ENCODE data around the gene CAMK4.
"Not testable (repeated sequence)": the region's sequence is repeated elsewhere in the genome, so short reads cannot be mapped to it uniquely, and the experiment has no call there.

CAMK4 gene

DNA sequence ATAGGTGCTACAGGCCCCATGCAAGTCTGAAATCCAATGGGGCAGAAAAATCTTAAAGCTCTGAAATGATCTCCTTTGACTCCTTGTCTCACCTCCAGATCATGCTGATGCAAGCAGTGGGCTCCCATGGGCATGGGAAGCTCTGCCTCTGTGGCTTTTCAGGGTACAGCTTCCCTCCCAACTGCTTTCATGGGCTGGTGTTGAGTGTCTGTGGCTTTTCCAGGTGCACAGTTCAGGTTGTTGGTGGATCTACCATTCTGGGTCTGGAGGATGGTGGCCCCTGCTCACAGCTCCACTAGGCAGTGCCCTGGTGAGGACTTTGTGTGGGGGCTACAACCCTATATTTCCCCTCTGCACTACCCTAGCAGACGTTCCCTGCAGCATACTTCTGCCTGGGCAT is 184.6 kb downstream of the CAMK4 start:
- Histone ChIP-seq H3K4me1 (ENCODE audit: insufficient read depth, low read length) (no peaks in the 10 kb centered on the region), H3K27ac (ENCODE audit: low read depth, low read length) (no peak overlapping the region), H3K4me3 (ENCODE audit: low read depth in 1 of 2, low read length in 2 of 2) (no peak overlapping the region), H3K36me3 (ENCODE audit: insufficient read depth, low read length) (no peaks in the 10 kb centered on the region), H3K27me3 (ENCODE audit: control insufficient read depth in 1 of 2, insufficient read depth in 2 of 2, low read length in 2 of 2) (no peaks in the 10 kb centered on the region), H3K9ac (ENCODE audit: low read length) (no peak overlapping the region), H3K9me3 (ENCODE audit: low read length) (no peaks in the 10 kb centered on the region)

DNA sequence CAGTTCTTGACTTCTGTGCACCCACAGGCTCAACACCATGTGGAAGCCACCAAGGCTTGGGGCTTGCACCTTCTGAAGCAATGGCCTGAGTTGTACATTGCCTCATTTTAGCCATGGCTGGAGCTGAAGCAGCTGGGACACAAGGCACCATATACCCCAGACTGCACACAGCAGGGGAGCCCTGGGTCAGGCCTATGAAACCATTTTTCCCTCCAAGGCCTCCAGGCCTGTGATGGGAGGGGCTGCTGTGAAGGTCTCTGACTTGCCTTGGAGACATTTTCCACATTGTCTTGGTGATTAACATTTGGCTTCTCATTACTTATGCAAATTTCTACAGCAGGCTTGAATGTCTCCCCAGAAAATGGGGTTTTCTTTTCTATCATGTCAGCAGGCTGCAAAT is 185.1 kb downstream of the CAMK4 start:
- not testable (repeated sequence) for H3K27me3 ChIP-seq (ENCODE audit: control insufficient read depth in 1 of 2, insufficient read depth in 2 of 2, low read length in 2 of 2); H3K27ac ChIP-seq (ENCODE audit: low read depth, low read length); H3K4me1 ChIP-seq (ENCODE audit: insufficient read depth, low read length); H3K36me3 ChIP-seq (ENCODE audit: insufficient read depth, low read length); H3K9me3 ChIP-seq (ENCODE audit: low read length); H3K9ac ChIP-seq (ENCODE audit: low read length); H3K4me3 ChIP-seq (ENCODE audit: low read depth in 1 of 2, low read length in 2 of 2)

DNA sequence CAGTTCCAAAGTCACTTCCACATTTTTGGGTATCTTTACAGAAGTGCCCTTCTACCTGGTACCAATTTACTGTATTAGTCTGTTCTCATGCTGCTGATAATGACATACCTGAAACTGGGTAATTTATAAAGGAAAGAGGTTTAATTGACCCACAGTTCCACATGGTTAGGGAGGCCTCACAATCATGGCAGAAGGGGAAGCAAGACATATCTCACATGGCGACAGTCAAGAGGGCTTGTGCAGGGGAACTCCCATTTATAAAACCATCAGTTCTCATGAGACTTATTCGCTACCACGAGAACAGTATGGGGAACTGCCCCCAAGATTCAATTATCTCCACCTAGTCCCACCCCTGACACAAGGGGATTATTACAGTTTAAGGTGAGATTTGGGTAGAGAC is 185.9 kb downstream of the CAMK4 start:
- not testable (repeated sequence) for H3K36me3 ChIP-seq (ENCODE audit: insufficient read depth, low read length); H3K27ac ChIP-seq (ENCODE audit: low read depth, low read length); H3K27me3 ChIP-seq (ENCODE audit: control insufficient read depth in 1 of 2, insufficient read depth in 2 of 2, low read length in 2 of 2)

GRCh38 chr5:111411301-111411700 is 187.1 kb downstream of the CAMK4 start:
- Histone ChIP-seq H3K9ac (ENCODE audit: low read length) (no peak overlapping the region), H3K4me3 (ENCODE audit: low read depth in 1 of 2, low read length in 2 of 2) (no peak overlapping the region), H3K27ac (ENCODE audit: low read depth, low read length) (no peak overlapping the region), H3K36me3 (ENCODE audit: insufficient read depth, low read length) (no peaks in the 10 kb centered on the region), H3K9me3 (ENCODE audit: low read length) (no peaks in the 10 kb centered on the region), H3K27me3 (ENCODE audit: control insufficient read depth in 1 of 2, insufficient read depth in 2 of 2, low read length in 2 of 2) (no peaks in the 10 kb centered on the region), H3K4me1 (ENCODE audit: insufficient read depth, low read length) (no peaks in the 10 kb centered on the region)

More for the DNA sequence above, 185.9 kb downstream of the CAMK4 start:
- H3K4me1 ChIP-seq (ENCODE audit: insufficient read depth, low read length); H3K4me3 ChIP-seq (ENCODE audit: low read depth in 1 of 2, low read length in 2 of 2); H3K9ac ChIP-seq (ENCODE audit: low read length); H3K9me3 ChIP-seq (ENCODE audit: low read length): not testable (repeated sequence)

GRCh38 chr5:111412593-111412992 is 188.4 kb downstream of the CAMK4 start:
- Histone ChIP-seq H3K36me3 (ENCODE audit: insufficient read depth, low read length) (no peaks in the 10 kb centered on the region), H3K27ac (ENCODE audit: low read depth, low read length) (no peak overlapping the region), H3K4me1 (ENCODE audit: insufficient read depth, low read length) (no peaks in the 10 kb centered on the region)

DNA sequence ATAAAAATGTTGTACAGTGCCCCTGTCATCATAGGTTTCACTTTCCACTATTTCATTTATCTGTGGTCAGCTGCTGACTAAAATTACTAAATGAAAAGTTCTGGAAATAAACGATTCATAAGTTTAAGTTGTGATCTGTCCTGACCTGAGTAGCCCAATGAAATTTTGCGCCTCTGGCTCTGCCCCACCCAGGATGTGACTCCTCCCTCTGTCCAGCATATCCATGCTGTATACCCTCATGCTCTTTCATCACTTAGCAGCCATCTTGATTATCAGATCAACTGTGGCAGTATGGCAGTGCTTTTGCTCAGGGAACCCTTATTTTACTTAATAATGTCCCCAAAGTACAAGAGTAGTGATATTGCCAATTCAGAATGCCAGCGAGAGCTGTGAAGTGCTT is 190.9 kb downstream of the CAMK4 start:
- Histone ChIP-seq H3K9me3 (ENCODE audit: low read length) (no peaks in the 10 kb centered on the region), H3K4me3 (ENCODE audit: low read depth in 1 of 2, low read length in 2 of 2) (no peak overlapping the region), H3K9ac (ENCODE audit: low read length) (no peak overlapping the region), H3K27me3 (ENCODE audit: control insufficient read depth in 1 of 2, insufficient read depth in 2 of 2, low read length in 2 of 2) (no peaks in the 10 kb centered on the region), H3K27ac (ENCODE audit: low read depth, low read length) (no peak overlapping the region), H3K36me3 (ENCODE audit: insufficient read depth, low read length) (no peaks in the 10 kb centered on the region), H3K4me1 (ENCODE audit: insufficient read depth, low read length) (no peaks in the 10 kb centered on the region)

More at GRCh38 chr5:111412593-111412992, 188.4 kb downstream of the CAMK4 start:
- Histone ChIP-seq H3K9me3 (ENCODE audit: low read length) (no peaks in the 10 kb centered on the region), H3K4me3 (ENCODE audit: low read depth in 1 of 2, low read length in 2 of 2) (no peak overlapping the region), H3K9ac (ENCODE audit: low read length) (no peak overlapping the region), H3K27me3 (ENCODE audit: control insufficient read depth in 1 of 2, insufficient read depth in 2 of 2, low read length in 2 of 2) (no peaks in the 10 kb centered on the region)

DNA sequence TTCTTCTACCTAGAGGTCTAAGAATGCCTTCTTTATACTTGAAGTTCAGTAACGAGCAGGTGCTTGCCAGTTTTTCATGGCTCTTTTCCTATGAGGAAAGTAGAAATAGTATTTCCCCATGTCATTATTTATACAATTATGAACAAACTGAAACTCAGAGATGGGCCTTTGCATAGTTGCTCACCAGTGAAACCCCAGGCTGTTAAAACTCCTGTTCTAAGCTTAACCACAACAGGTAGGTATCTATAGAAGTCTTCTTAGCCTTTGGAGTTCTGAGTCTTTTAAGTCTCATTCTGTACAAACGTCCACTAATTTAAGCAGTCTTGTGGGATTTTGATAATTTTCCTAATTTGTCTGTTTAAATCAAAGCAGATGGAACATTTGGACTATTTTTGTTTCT is 198.1 kb downstream of the CAMK4 start:
- H3K9me3 ChIP-seq (ENCODE audit: low read length) = no peaks in the 10 kb centered on the region

GRCh38 chr5:111422747-111423720 is 198.8 kb downstream of the CAMK4 start:
- no peak overlapping the region for H3K4me3 ChIP-seq (ENCODE audit: low read depth in 1 of 2, low read length in 2 of 2)
- H3K9ac ChIP-seq (ENCODE audit: low read length) = no peak overlapping the region
- no peaks in the 10 kb centered on the region for H3K4me1 ChIP-seq (ENCODE audit: insufficient read depth, low read length)
- no peaks in the 10 kb centered on the region for H3K9me3 ChIP-seq (ENCODE audit: low read length)
- no peaks in the 10 kb centered on the region for H3K36me3 ChIP-seq (ENCODE audit: insufficient read depth, low read length)
- H3K27me3 ChIP-seq (ENCODE audit: control insufficient read depth in 1 of 2, insufficient read depth in 2 of 2, low read length in 2 of 2) = no peaks in the 10 kb centered on the region
- H3K27ac ChIP-seq (ENCODE audit: low read depth, low read length) = no peak overlapping the region

More for the DNA sequence above, 198.1 kb downstream of the CAMK4 start:
- H3K4me3 ChIP-seq (ENCODE audit: low read depth in 1 of 2, low read length in 2 of 2) = no peak overlapping the region
- H3K9ac ChIP-seq (ENCODE audit: low read length) = no peak overlapping the region
- no peaks in the 10 kb centered on the region for H3K27me3 ChIP-seq (ENCODE audit: control insufficient read depth in 1 of 2, insufficient read depth in 2 of 2, low read length in 2 of 2)
- H3K27ac ChIP-seq (ENCODE audit: low read depth, low read length) = no peak overlapping the region
- no peaks in the 10 kb centered on the region for H3K36me3 ChIP-seq (ENCODE audit: insufficient read depth, low read length)
- no peaks in the 10 kb centered on the region for H3K4me1 ChIP-seq (ENCODE audit: insufficient read depth, low read length)

DNA sequence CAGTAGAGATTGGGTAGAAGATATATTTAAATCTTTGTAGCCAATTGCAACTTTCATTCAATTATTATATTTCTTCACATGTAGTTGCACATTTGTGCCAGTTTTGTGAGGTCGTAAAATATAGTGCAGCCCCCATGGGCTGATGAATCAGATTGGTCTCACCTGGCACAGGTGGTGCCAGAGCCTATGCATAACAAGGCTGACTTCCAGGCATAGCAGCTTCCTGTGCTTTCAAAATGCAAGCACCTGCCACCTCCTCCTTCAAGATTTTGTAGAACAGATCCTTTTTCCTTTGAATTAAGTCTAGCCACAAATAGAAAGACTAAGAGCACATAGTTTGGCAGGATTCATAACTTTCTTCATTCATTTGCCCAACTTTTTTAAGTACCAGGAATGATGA is 201.0 kb downstream of the CAMK4 start:
- H3K9me3 ChIP-seq (ENCODE audit: low read length) = no peaks in the 10 kb centered on the region
- H3K27me3 ChIP-seq (ENCODE audit: control insufficient read depth in 1 of 2, insufficient read depth in 2 of 2, low read length in 2 of 2) = no peaks in the 10 kb centered on the region
- H3K4me1 ChIP-seq (ENCODE audit: insufficient read depth, low read length) = no peaks in the 10 kb centered on the region
- no peak overlapping the region for H3K27ac ChIP-seq (ENCODE audit: low read depth, low read length)
- H3K36me3 ChIP-seq (ENCODE audit: insufficient read depth, low read length) = no peaks in the 10 kb centered on the region
- no peak overlapping the region for H3K4me3 ChIP-seq (ENCODE audit: low read depth in 1 of 2, low read length in 2 of 2)
- H3K9ac ChIP-seq (ENCODE audit: low read length) = no peak overlapping the region

DNA sequence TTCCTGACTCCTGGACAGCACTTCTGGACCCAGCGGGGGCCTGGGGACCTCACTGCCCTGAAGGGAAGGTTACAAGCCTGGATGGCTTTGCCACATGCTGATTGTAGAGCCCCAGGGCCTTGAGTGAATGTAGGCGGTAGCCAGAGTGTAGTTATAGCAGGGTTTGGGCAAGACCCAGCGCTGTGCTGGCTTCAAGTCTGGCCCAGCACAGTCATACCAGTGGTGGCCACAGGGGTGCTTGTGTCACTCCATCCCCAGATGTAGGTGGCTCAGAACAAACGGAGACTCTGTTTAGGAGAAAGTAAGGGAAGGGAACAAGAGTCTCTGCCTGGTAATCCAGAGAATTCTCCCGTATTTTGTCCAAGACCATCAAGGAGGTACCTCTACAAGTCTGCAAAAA is 203.6 kb downstream of the CAMK4 start:
- Histone ChIP-seq H3K4me1 (ENCODE audit: insufficient read depth, low read length) (no peaks in the 10 kb centered on the region), H3K36me3 (ENCODE audit: insufficient read depth, low read length) (no peaks in the 10 kb centered on the region), H3K9ac (ENCODE audit: low read length) (no peak overlapping the region), H3K4me3 (ENCODE audit: low read depth in 1 of 2, low read length in 2 of 2) (no peak overlapping the region), H3K9me3 (ENCODE audit: low read length) (no peaks in the 10 kb centered on the region), H3K27ac (ENCODE audit: low read depth, low read length) (no peak overlapping the region), H3K27me3 (ENCODE audit: control insufficient read depth in 1 of 2, insufficient read depth in 2 of 2, low read length in 2 of 2) (no peaks in the 10 kb centered on the region)

DNA sequence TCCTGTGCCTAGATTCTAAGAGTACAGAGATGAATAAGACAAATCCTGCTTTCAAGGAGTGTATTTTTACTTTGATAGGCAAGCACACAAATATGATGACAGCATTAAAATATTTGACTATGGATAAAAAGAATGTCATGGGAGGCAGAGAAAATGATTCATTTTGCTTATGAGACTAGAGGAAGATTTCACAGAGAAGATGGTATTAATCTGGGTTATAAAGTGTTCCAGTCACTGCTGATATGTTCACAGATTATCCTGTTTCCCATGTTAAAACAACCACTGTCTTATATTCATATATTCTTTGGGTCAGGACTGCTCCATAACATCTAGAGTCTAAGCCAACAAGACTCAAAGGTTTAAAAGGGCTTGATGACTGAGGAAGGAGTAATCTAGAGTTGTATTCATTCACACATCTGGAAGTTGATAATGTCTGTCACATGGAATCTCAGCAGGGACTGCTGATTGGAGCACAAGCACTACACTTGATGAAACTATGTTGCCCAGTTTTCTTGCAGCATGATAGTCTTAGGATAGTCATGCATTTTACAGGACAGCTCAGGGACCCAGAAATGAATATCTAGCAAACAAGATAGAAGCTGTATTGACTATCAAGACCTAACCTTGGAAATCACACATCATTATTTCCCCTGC is 208.8 kb downstream of the CAMK4 start:
- Histone ChIP-seq H3K4me1 (ENCODE audit: insufficient read depth, low read length) (no peaks in the 10 kb centered on the region), H3K27ac (ENCODE audit: low read depth, low read length) (no peak overlapping the region), H3K36me3 (ENCODE audit: insufficient read depth, low read length) (no peaks in the 10 kb centered on the region), H3K9me3 (ENCODE audit: low read length) (no peaks in the 10 kb centered on the region), H3K27me3 (ENCODE audit: control insufficient read depth in 1 of 2, insufficient read depth in 2 of 2, low read length in 2 of 2) (no peaks in the 10 kb centered on the region), H3K9ac (ENCODE audit: low read length) (no peak overlapping the region), H3K4me3 (ENCODE audit: low read depth in 1 of 2, low read length in 2 of 2) (no peak overlapping the region)
